HepG2 (cell line): ENCODE results near the gene GPRIN2.

ENCODE experiments used
- BHLHE40 ChIP-seq: IDR thresholded peaks from 2 replicates; pipeline ENCODE4 v1.6.1; 2011; ENCODE audit warnings: low read length, improper control_type of control experiment
- CTCF ChIP-seq: sonication (generic); formaldehyde crosslinking; IDR thresholded peaks from 2 replicates; pipeline ENCODE4 v1.5.0; 2020; ENCODE audit warnings: mild to moderate bottlenecking, missing genetic modification reagents, moderate library complexity
- EED ChIP-seq: sonication (generic); formaldehyde crosslinking; IDR thresholded peaks from 2 replicates; pipeline ENCODE4 v1.5.0; 2020; ENCODE audit warnings: mild to moderate bottlenecking, missing genetic modification reagents
- GABPA ChIP-seq, 2 experiments: IDR thresholded peaks; 2 replicates each; pipeline ENCODE4 v1.6.1; 2011 to 2016; ENCODE audit warnings: low read depth in 2 of 2, low read length in 1 of 2, missing biosample characterization in 1 of 2, missing genetic modification characterization in 1 of 2
- HIC2 ChIP-seq: sonication (generic); formaldehyde crosslinking; IDR thresholded peaks from 2 replicates; pipeline ENCODE4 v1.9.0; 2022; ENCODE audit warnings: low read depth, missing genetic modification reagents
- MNT ChIP-seq: fragments of 450-650 bp; IDR thresholded peaks from 2 replicates; pipeline ENCODE4 v1.6.1; 2016
- MYNN ChIP-seq: sonication (generic); formaldehyde crosslinking; IDR thresholded peaks from 2 replicates; pipeline ENCODE4 v1.4.0; 2020; ENCODE audit warnings: mild to moderate bottlenecking, low read depth, missing genetic modification reagents
- PBX3 ChIP-seq: sonication (generic); formaldehyde crosslinking; IDR thresholded peaks from 2 replicates; pipeline ENCODE4 v1.8.1; 2023; ENCODE audit warnings: missing genetic modification reagents, inconsistent platforms, borderline replicate concordance
- POLR2A ChIP-seq, 2 experiments: IDR thresholded peaks; 2 replicates each; pipeline ENCODE4 v1.6.1; 2011; ENCODE audit warnings: low read depth in 2 of 2, low read length in 2 of 2, mild to moderate bottlenecking in 1 of 2, moderate library complexity in 1 of 2; ENCODE audit not compliant: insufficient read depth in 1 of 2
- ZBTB44 ChIP-seq: sonication (generic); formaldehyde crosslinking; IDR thresholded peaks from 2 replicates; pipeline ENCODE4 v1.4.0; 2020; ENCODE audit warnings: missing genetic modification reagents
- ZKSCAN1 ChIP-seq: fragments of 150-350 bp; IDR thresholded peaks from 2 replicates; pipeline ENCODE4 v1.6.1; 2014; ENCODE audit warnings: low read length
- ZNF138 ChIP-seq: sonication (generic); formaldehyde crosslinking; IDR thresholded peaks from 2 replicates; pipeline ENCODE4 v1.5.0; 2020; ENCODE audit warnings: mild to moderate bottlenecking, low read depth, missing genetic modification reagents
- ZNF224 ChIP-seq: sonication (generic); formaldehyde crosslinking; IDR thresholded peaks from 2 replicates; pipeline ENCODE4 v1.5.0; 2020; ENCODE audit warnings: mild to moderate bottlenecking, missing genetic modification reagents
- ZNF891 ChIP-seq: sonication (generic); formaldehyde crosslinking; IDR thresholded peaks from 2 replicates; pipeline ENCODE4 v1.5.0; 2020; ENCODE audit warnings: mild to moderate bottlenecking, missing genetic modification reagents

GRCh38 chr10:46515366-46515765 is 41.1 kb downstream of the GPRIN2 start:
- no peak for TF ChIP-seq BHLHE40
- TF ChIP-seq ZBTB44 (CRISPR knock-in tag), result no peak
- no peak for TF ChIP-seq ZKSCAN1
- TF ChIP-seq ZNF224 (CRISPR knock-in tag), result no peak
- TF ChIP-seq CTCF, result no peak
- no peak for TF ChIP-seq PBX3 (CRISPR knock-in tag)
- TF ChIP-seq EED (CRISPR knock-in tag), result no peak
- no peak for TF ChIP-seq ZNF891 (CRISPR knock-in tag)
- TF ChIP-seq GABPA (IDR thresholded peaks at IDR 0.05; ENCODE audit: low read depth, low read length), result no peak
- no peak for TF ChIP-seq GABPA (CRISPR knock-in tag; IDR thresholded peaks at IDR 0.05; ENCODE audit: low read depth)
- no peak for TF ChIP-seq MNT
- TF ChIP-seq POLR2A (IDR thresholded peaks at IDR 0.05; ENCODE audit: insufficient read depth in 1 of 2, low read depth in 2 of 2, low read length in 2 of 2), result no peak
- no peak for TF ChIP-seq HIC2
- no peak for TF ChIP-seq MYNN (CRISPR knock-in tag)
- no peak for TF ChIP-seq ZNF138
